CD4-positive, alpha-beta T cell treated with Interleukin-4 for 1 hour (primary cell): Measurements from ENCODE around the gene ARMC6.
"Not testable (repeated sequence)": the region's sequence is repeated elsewhere in the genome, so short reads cannot be mapped to it uniquely, and the experiment has no call there.

Experiments
- DNase-seq, 2 donors: peaks; one replicate each; pipeline ENCODE4 v3.0.0-alpha.2; 2020 to 2022

The ARMC6 gene

DNA sequence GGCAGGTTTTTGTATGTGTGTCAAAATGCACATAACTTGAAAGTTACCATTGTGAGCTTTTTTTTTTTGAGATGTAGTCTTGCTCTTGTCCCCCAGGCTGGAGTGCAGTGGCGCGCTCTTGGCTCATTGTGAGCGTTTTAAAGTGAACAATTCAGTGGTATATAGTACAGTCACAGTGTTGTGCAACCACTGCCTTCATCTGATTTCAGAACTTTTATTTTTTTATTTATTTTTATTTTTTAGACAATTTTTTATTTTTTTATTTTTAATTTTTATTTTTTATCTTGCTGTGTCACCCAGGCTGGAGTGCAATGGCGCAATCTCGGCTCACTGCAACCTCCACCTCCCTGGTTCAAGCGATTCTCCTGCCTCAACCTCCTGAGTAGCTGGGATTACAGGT is 45.4 kb downstream of the ARMC6 start:
- DNase-seq = no peak

DNA sequence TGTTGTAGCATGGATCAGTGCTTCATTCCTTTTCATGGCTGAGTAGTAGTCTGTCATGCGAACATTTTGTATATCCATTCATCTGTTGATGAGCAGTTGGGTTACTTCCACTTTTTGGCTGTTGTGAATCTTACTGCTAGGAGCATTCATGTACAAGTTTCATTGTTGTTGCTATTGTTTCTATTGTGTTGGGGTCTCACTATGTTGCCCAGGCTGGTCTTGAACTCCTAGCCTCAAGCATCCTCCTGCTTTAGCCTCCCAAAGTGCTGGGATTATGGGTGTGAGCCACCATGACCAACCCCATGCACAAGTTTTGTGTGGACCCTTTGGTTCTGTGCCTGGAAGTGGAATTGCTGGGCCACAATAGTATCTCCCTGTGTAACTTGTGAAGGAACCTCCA is 46.2 kb downstream of the ARMC6 start:
- DNase-seq = no peak

DNA sequence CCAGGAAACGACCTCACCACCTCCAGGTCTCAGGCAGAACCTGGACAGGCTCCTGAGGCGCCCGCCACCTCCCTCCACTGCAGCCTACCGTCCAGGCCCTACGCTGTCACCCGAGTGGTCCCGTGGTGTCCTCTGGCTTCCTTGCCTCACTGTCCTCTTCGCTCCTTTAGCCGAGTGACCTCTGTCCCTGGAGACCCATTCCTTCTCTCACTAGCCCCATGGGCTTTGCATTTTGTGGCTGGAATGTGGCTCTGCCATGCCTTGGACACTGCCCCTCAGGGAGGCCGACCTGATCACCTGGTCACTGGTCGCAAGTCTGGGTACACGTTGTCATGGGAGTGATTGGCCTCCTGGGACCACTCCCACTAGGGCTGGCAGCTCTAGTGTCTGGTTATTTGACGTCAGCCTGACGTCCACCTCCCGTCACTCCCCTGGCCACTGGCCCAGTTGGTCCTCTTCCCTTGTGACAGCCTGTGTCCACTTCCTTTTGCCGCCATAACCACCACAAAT is 48.3 kb downstream of the ARMC6 start:
- no peak for DNase-seq

DNA sequence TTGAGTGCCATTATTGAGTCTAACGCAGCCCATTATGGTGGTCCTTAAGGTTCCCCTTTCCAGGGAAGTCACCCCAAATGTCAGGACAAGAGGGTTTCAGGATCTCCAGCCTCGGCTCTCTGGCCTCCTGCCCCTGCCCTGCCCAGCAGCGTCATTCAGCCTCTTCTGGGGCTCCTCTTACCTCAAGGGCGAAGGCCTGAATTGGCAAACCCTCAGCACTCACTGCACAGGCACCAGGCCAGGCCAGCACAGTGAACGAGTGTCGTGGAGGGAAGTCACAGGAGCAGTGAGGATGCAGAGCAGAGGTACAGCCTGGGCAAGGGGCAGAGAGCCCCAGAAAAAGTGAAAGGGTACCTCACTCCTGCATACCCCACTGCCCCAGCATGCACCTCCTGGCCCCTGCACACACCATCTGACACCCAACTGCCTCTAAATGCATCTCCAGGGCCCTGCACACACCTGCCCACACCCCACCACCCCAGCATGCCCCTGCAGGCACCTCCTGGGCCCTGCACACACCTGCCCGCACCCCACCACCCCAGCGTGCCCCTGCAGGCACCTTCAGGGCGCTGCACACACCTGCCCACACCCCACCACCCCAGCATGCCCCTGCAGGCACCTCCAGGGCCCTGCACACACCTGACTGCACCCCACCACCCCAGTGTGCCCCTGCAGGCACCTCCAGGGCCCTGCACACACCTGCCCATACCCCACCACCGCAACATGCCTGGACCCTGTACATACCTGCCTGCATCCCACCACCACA is 50.2 kb downstream of the ARMC6 start:
- DNase-seq = no peak

DNA sequence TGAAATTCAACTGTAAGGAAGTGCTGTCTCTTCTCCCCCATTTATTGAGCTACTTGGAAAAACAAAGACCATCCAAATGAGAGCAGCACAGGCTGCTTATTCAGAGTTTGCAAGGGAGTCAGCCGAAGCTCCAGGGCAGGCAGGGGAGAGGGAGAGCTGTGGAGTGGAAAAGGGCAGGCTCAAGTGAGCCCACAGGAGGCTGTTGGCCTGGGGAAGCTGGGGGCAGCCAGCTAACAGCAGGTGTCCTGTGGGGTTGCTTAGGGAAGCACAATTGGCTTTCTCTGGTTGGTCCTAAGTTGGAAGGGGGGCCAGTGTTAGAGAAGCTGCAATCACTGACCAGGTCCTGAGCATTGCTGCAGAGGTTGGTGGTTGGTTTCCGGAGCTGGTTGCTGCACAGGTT is 54.3 kb downstream of the ARMC6 start:
- no peak for DNase-seq

DNA sequence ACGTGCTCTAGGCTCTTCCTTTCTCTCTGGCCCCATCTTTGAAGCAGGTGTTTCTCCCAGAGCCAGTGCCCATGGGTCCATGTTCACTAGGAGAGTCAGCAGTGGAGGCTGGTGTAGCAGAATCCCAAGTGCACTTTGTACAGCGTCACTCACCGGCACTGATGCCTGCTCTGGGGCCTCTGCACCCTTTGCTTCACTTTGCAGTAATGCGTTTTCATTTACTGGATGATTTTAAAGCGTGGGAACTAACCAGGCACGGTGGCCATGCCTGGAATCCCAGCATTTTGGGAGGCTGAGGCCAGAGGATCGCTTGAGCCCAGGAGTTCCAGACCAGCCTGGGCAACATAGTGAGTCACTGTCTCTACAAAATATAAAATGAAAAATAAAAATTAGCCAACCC is 61.1 kb downstream of the ARMC6 start:
- no peak for DNase-seq

DNA sequence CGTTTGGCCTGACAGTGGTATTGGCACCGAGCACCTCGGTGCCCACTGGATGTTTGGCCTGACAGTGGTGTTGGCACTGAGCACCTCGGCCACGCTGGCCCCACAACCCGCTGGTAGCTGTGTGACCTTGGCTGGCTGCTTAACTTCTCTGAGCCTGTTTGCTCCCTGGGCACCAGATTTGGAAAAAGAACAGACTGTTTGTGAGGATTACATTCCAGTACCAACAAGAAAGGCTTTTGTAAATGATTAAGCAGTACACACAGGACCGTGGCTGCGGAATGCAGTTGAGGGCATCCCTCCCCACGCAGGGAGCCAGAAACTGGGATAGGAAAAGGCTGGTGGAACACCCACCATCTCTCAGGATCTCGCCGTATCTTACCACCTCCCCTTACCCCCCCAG is 62.3 kb downstream of the ARMC6 start:
- DNase-seq = no peak

DNA sequence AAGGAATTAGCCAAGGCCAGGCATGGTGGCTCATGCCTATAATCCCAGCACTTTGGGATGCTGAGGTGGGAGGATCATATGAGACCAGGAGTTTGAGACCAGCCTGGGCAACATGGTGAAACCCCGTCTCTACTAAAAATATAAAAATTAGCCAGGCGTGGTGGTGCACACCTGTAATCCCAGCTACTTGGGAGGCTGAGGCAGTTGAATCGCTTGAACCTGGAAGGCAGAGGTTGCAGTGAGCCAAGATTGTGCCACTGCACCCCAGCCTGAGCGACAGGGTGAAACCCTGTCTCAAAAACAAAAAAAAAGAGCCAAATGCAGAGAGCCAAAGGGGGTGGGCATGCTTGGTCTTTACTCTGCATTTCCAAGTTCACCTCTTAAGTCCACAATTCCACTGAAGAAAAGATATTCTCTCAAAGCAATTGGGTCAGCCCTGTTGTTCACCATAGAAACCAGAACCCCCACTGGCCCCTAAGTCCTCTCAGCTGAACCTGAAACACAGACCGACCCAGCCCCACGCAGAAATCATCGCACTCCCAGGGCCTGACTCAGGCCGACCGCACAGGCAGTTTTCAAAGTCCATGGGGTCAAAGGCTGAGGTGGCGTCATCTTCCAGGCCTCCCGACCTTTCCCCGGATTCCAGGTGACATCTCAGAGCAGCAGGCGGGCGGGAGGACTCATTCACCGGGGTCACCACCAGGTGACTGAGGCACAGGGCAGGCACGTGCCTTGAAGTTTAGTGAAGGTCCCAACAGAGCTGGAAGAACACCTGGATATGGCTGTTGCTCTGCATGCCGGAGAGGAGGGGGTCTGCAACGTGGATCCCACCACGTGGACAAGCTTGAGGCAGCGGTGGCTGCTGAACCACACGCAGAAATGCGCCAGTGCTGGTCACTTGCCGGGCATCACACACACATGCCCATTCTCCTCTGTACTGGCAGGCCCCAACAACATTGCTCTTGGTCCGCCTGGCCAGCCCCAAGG is 63.5 kb downstream of the ARMC6 start:
- no peak for DNase-seq

DNA sequence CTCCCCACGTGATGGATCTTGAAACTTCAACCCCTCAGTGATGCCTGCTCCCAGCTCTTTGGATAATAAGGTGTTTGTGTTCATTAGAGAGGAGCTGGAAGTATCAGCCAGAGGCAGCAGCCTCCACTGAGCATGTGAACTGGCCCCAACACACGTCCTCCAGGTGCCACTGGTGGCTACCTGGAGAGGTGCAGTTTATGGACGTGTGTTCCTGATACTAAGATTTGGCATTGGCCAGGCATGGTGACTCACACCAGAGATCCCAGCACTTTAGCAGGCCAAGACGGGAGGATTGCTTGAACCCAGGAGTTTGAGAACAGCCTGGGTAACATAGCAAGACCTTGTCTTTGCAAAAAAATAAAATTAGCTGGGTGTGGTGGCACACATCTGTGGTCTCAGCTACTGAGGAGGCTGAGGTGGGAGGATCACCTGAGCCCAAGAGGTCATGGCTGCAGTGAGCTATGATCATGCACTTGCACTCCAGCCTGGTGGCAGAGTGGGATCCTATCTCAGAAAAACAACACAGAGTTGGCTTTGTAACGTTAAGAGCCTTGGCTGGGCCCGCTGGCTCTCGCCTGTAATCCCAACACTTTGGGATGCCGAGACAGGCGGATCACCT is 64.8 kb downstream of the ARMC6 start:
- no peak for DNase-seq

DNA sequence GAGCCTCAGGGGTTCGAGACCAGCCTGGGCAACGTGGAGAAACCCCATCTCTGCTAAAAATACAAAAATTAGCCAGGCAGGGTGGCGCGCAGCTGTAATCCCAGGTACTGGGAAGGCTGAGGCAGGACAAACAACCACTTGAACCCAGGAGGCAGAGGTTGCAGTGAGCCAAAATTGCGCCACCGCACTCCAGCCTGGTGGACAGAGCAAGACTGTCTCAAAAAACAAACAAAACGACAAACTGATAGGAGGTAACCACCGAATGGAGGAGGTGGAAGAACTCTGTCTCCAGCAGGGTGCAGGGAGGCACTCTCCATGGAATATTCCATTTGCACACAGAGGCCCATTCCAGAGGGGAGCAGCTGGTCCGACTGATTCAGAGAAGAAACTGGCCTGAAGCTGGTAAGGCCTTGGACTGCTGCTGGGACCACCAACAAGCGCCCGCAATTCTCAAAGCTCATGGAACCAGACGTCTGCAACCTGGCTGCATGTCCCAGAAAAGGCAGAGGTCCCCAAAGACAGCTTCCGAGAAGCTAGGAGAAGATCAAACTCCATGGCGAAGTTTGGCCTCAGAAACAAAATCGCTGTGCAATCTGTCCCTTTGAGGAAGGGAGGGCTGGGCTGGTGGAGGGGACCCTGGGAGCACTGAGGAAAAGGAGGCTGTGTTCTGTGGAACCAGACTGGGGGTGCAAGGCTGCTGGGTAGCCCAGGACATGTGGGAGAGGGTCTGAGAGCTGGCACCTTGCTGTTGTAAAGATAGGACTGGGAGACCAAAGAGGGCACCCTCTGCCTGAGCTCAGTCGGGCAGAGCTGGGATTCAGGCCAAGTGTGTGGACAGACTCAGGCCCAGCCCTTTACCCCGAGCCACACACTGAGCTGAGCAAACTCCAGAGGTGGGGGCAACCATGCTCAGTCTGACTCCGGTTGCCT is 65.6 kb downstream of the ARMC6 start:
- no peak for DNase-seq

DNA sequence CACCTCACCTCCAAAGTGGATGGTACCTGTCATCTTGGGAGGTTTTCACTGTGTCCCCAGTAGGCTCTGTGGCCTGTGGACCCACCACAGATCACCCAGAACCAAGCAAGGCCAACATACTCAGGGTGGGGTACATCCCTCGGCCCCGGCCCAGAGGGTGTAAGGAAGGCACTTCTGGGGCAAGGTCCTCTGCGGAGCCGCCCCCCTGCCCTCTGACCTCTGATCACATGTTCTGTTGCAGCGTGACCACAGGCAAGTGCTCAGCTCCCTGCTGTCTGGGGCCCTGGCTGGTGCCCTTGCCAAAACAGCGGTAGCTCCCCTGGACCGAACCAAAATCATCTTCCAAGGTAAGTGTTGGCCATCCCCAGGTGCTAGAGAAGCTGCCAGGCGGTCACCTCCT is 68.1 kb downstream of the ARMC6 start:
- no peak for DNase-seq

DNA sequence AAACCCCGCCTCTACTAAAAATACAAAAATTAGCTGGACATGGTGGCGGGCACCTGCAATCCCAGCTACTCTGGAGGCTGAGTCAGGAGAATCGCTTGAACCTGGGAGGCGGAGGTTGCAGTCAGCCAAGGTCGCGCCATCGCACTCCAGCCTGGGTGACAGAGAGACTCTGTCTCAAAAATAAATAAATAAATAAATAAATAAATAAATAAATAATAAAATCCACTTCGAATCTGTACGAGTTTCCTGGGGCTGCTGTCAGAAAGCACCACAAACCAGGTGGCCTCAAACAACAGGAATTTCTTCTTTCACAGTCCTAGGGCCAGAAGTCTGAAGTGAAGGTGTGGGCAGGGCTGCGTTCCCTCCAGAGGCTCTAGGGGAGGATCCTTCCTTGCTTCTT is 69.2 kb downstream of the ARMC6 start:
- not testable (repeated sequence) for DNase-seq

DNA sequence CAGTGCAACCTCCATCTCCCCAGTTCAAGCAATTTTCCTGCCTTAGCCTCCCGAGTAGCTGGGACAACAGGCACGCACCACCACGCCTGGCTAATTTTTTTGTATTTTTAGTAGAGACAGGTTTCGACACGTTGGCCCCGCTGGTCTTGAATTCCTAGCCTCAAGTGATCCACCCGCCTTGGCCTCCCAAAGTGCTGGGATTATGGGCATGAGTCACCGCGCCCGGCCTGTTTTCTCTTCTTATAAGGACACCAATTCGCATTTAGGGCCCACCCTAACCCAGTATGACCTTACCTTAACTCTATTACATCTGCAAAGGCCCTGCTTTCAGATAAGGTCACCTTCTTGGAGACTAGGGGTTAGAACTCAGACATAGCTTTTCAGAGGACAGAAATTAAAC is 69.8 kb downstream of the ARMC6 start:
- DNase-seq = no peak

DNA sequence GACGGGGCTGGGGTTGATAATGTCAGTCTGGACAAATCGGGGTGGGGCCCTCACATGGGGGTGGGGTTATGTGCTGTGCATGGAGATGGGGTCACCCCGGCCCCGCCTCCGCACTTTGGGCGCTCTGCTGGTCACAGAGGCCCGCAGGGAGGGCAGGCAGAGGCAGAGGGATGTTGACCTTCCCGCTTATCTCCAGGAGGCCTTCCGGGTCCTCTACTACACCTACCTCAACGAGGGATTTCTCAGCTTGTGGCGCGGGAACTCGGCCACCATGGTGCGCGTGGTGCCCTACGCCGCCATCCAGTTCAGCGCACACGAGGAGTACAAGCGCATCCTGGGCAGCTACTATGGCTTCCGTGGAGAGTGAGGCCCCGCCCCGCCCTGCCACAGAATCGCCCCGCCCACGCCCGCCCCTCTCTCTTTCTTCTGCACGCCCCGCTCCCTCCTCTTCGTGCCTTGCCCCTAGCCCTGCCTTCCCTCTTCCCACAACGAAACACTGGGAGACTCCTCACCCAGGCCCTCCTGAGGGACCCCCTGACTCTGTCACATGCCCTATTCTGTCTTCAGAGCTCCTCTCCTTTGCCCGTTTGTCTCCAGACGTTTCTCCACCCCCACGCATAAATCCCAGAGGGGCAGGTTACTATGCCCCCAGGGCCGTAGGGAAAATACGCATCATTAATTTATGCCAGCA is 72.1 kb downstream of the ARMC6 start:
- DNase-seq = no peak

DNA sequence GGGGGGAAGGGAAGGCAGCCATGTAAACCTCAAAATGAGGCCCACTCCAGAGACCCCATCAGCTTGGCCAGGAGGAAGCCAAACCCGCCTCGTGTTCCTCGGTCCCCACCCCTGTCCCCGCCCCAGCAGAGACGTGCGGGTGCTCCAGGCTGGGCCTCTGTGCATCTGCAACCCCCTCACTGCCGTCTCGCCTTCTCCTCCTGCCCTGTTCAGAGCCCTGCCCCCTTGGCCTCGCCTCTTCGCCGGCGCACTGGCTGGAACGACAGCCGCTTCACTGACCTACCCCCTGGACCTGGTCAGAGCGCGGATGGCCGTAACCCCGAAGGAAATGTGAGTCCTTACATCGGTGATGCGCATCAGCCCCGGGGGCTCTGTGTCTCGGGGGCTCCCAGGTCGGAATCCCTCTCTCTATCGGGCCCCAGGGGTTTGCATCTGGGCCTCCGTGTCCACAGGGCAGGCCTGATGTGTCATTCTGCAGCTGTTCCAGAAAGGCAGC is 72.7 kb downstream of the ARMC6 start:
- no peak for DNase-seq

DNA sequence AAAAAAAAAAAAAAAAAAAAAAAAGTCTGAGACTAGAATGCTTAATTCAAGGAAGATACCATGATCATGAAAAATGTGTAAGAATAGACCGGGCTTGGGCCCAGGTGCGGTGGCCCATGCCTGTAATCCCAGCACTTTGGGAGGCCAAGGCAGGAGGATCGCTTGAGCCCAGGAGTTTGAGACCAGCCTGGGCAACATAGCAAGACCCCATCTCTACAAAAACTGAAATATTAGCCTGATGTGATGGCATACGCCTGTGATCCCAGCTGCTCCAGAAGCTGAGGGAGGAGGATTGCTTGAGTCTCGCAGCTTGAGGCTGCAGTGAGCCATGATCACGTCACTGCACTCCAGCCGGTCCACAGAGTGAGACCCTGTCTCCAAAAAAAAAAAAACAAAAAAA is 73.5 kb downstream of the ARMC6 start:
- DNase-seq = not testable (repeated sequence)

DNA sequence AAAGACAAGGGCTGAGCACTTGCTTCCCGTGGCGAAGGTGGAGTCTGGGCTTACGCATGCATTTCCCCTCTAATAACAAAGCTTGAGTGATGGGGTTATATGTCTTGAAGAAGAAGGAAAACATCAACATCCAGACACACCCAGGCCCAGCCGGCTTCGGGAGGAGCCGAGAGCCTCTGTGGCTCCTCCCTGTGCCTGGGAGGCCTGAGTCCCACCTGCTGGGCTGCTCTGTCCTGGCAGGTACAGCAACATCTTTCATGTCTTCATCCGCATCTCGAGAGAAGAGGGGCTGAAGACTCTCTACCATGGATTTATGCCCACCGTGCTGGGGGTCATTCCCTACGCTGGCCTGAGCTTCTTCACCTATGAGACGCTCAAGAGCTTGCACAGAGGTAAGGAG is 74.3 kb downstream of the ARMC6 start:
- DNase-seq = no peak
